Measurements from ENCODE around the gene SPAG9.

DNA sequence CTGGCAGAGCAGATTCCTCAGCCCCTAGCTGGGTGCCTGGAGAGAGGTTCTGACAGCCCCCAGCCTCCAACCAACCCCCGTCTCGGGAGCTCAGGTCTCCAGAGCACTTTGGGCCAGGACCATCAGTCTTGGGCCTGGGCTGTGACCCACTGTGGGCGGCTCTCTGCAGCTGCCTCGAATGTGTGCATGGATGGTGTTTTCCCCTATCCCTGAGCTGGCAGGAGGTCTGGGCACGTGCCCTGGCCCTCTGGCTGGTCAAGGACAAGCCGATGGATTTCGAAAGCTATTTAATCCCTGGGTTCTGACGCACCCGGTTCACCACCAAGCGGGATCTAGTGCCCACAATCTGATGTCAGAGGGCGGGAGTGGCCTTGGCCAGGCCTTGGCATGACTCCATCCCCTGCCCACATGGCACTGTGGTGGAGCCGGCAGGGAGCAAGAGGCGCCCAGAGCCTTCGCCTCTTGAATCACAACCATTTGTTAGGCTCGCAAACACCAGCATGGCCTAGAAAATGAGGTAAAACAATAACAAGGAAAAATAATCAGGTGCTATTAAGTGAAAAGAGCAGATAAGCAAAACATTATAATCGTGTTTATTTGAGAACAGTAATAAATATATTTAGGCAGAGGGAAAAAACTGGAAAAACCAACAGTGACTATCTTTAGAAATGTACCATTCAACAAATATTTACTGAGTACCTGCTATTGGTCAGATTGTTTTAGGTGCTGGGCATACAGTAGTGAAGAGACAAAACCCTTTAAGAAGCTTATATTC is 185.3 kb downstream of the SPAG9 start:
- no peak for TF ChIP-seq CTCF (IDR thresholded peaks at IDR 0.05; ENCODE audit: borderline replicate concordance, extremely low read depth, low read length, poor library complexity, severe bottlenecking)
- no peak for TF ChIP-seq EZH2 (IDR thresholded peaks at IDR 0.05; ENCODE audit: borderline replicate concordance, low read depth, low read length, severe bottlenecking)

Data from DND-41 (cell line).